NB4 (cell line): Measurements from ENCODE around the gene GALNT10.
"Not testable (repeated sequence)": the region's sequence is repeated elsewhere in the genome, so short reads cannot be mapped to it uniquely, and the experiment has no call there.

Source experiments
- DNase-seq: peaks from one replicate; pipeline ENCODE4 v3.0.0; 2010; ENCODE audit warnings: low read depth
- H3K4me3 ChIP-seq: one replicate; pipeline ENCODE4 v1.5.1; 2011; ENCODE audit warnings: mild to moderate bottlenecking, low read depth, low read length, moderate library complexity
- CTCF ChIP-seq: IDR thresholded peaks from one replicate; pipeline ENCODE4 v1.5.1; 2012; ENCODE audit warnings: low read depth, low read length
- MAX ChIP-seq: IDR thresholded peaks from 2 replicates; pipeline ENCODE4 v1.6.1; 2011; ENCODE audit warnings: low read depth, low read length
- MYC ChIP-seq: IDR thresholded peaks from 2 replicates; pipeline ENCODE4 v1.6.1; 2011; ENCODE audit warnings: low read depth, low read length
- POLR2A ChIP-seq: IDR thresholded peaks from 2 replicates; pipeline ENCODE4 v1.6.1; 2011; ENCODE audit warnings: mild to moderate bottlenecking; ENCODE audit not compliant: insufficient read length; ENCODE audit errors: extremely low read depth

GALNT10 gene

GRCh38 chr5:154190595-154191304 lies at the start of gene GALNT10:
Gene GALNT10, plus strand, starts transcription at chr5:154190733. Its CDS starts 134 bp downstream, at chr5:154190867.
- TF ChIP-seq POLR2A (peak; percentile 27), MAX (no peak)
- DNase-seq = peak; percentile 78
- peak within 1 kb of the TSS; percentile 70 for H3K4me3 ChIP-seq

- H3K4me3 ChIP-seq = no peak overlapping the region
- TF ChIP-seq MAX = no peak
- no peak for TF ChIP-seq MYC
- no peak for TF ChIP-seq CTCF
- no peak for TF ChIP-seq POLR2A
- no peak for DNase-seq
Observed at GRCh38 chr5:154141745-154142221, 48.8 kb upstream of the GALNT10 start.

GRCh38 chr5:154143211-154143641 lies 47.3 kb upstream of the GALNT10 start:
- no peak for DNase-seq
- no peak overlapping the region for H3K4me3 ChIP-seq
- TF ChIP-seq POLR2A (no peak), CTCF (no peak), MYC (no peak), MAX (no peak)

- no peak overlapping the region for H3K4me3 ChIP-seq
- TF ChIP-seq MYC = no peak
- no peak for TF ChIP-seq MAX
- TF ChIP-seq CTCF = no peak
- no peak for TF ChIP-seq POLR2A
- no peak for DNase-seq
Observed at GRCh38 chr5:154145268-154145667, 45.3 kb upstream of the GALNT10 start.

GRCh38 chr5:154146409-154146808 lies 44.1 kb upstream of the GALNT10 start:
- H3K4me3 ChIP-seq = no peak overlapping the region
- DNase-seq = no peak
- no peak for TF ChIP-seq MYC
- TF ChIP-seq CTCF = no peak
- no peak for TF ChIP-seq MAX
- TF ChIP-seq POLR2A = no peak

- no peak for DNase-seq
- no peak overlapping the region for H3K4me3 ChIP-seq
- no peak for TF ChIP-seq MAX
- TF ChIP-seq MYC = no peak
- TF ChIP-seq POLR2A = no peak
- TF ChIP-seq CTCF = no peak
Observed at GRCh38 chr5:154147666-154148065, 42.9 kb upstream of the GALNT10 start.

- not testable (repeated sequence) for H3K4me3 ChIP-seq, DNase-seq
Observed at GRCh38 chr5:154150471-154150870, 40.1 kb upstream of the GALNT10 start.
